Neural progenitor cell (in vitro differentiated cells): Measurements from ENCODE around the gene C7. TPM values are rescaled to one million over a fixed set of nuclear protein-coding genes. Genes with fewer than 3 reads are reported as not detected.

Source experiments
- DNase-seq: peaks from one replicate; pipeline ENCODE4 v3.0.0-alpha.2; 2016; ENCODE audit warnings: low spot score
- H2AFZ ChIP-seq: fragments of 200-600 bp; sonication (generic); replicated peaks from 2 replicates; pipeline ENCODE4 v1.6.1; 2016; ENCODE audit warnings: antibody characterized with exemption
- H3F3A ChIP-seq: fragments of 200-600 bp; sonication (generic); 2 replicates; pipeline ENCODE4 v1.6.1; 2016; ENCODE audit warnings: antibody characterized with exemption, low read depth
- H3K27ac ChIP-seq: fragments of 200-600 bp; sonication (generic); 2 replicates; pipeline ENCODE4 v1.5.1; 2016; ENCODE audit warnings: mild to moderate bottlenecking
- H3K27me3 ChIP-seq: fragments of 200-600 bp; sonication (generic); 2 replicates; pipeline ENCODE4 v1.6.1; 2016; ENCODE audit warnings: mild to moderate bottlenecking, moderate library complexity
- H3K36me3 ChIP-seq: fragments of 200-600 bp; sonication (generic); 2 replicates; pipeline ENCODE4 v1.5.1; 2016
- H3K4me1 ChIP-seq: fragments of 200-600 bp; sonication (generic); 2 replicates; pipeline ENCODE4 v1.6.1; 2016; ENCODE audit warnings: mixed run types
- H3K4me2 ChIP-seq: fragments of 200-600 bp; sonication (generic); 2 replicates; pipeline ENCODE4 v1.6.1; 2016
- H3K4me3 ChIP-seq: fragments of 200-600 bp; sonication (generic); 2 replicates; pipeline ENCODE4 v1.5.1; 2016
- H3K79me2 ChIP-seq: fragments of 200-600 bp; sonication (generic); 2 replicates; pipeline ENCODE4 v1.6.1; 2016; ENCODE audit warnings: low read depth
- H3K9ac ChIP-seq: fragments of 200-600 bp; sonication (generic); 2 replicates; pipeline ENCODE4 v1.6.1; 2016
- H3K9me3 ChIP-seq: fragments of 200-600 bp; sonication (generic); 2 replicates; pipeline ENCODE4 v1.5.1; 2016; ENCODE audit warnings: low read depth
- H4K20me1 ChIP-seq: fragments of 200-600 bp; sonication (generic); 2 replicates; pipeline ENCODE4 v1.6.1; 2016; ENCODE audit warnings: low read depth
- H3K27ac Mint-ChIP-seq: 3 replicates; pipeline ENCODE4 v1.8.0; 2021; ENCODE audit warnings: mixed read lengths
- H3K27me3 Mint-ChIP-seq: 2 replicates; pipeline ENCODE4 v1.8.0; 2022; ENCODE audit warnings: low read depth, mild to moderate bottlenecking, inconsistent platforms, moderate library complexity, mixed read lengths; ENCODE audit not compliant: insufficient read depth
- H3K36me3 Mint-ChIP-seq: 3 replicates; pipeline ENCODE4 v1.8.0; 2021; ENCODE audit warnings: mixed read lengths
- H3K4me1 Mint-ChIP-seq: 3 replicates; pipeline ENCODE4 v1.8.0; 2021; ENCODE audit warnings: mixed read lengths
- H3K4me3 Mint-ChIP-seq: 3 replicates; pipeline ENCODE4 v1.8.0; 2021; ENCODE audit warnings: mild to moderate bottlenecking, moderate library complexity, mixed read lengths
- H3K9me3 Mint-ChIP-seq: 3 replicates; pipeline ENCODE4 v1.8.0; 2020; ENCODE audit warnings: mixed read lengths
- EZH2 ChIP-seq: fragments of 200-600 bp; sonication (generic); IDR thresholded peaks from 2 replicates; pipeline ENCODE4 v1.6.1; 2017; ENCODE audit warnings: antibody characterized with exemption, mild to moderate bottlenecking, moderate library complexity
- EZH2phosphoT487 ChIP-seq: fragments of 200-600 bp; sonication (generic); IDR thresholded peaks from 2 replicates; pipeline ENCODE4 v1.6.1; 2017; ENCODE audit warnings: antibody characterized with exemption
- total RNA-seq: library from RNA; depleted of rRNA; stranded (reverse); fragments of >200 nt; gene quantifications from 2 replicates; pipeline ENCODE4 v1.2.3, GENCODE V29; 2015; ENCODE audit warnings: low replicate concordance
- TF ChIP-seq, protein P1 (sequence below): fragments of 200-600 bp; sonication (generic); IDR thresholded peaks from 2 replicates; pipeline ENCODE4 v1.5.1; 2017; ENCODE audit warnings: antibody characterized with exemption, mild to moderate bottlenecking

C7 gene
- total RNA-seq, 1 donor from 2014 or later: not detected

DNA sequence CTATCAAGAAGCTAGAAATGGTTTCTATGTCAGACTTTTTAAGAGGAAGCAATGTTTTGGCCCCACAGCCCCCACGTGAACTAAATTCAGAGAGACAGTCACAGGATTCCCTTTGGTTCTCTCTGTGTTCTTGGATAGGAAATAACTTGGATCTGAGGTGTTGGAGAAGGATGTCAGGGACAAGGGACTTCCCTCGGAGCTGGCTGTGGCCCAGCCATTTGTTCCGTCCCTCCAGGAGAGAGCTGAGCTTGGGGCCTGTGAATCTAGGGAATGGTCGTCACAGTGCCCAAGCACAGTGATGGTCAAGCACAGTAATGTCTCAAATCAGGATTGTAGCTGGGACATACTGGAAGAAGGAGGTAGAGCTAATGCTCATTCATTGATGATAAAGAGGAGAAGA lies 2.0 kb downstream of the C7 start:
- Histone ChIP-seq H3K36me3 (no peaks in the 10 kb centered on the region), H3K4me1 (peaks cover 14% of the 10 kb centered on the region), H3K27me3 (no peaks in the 10 kb centered on the region), H3K79me2 (no peaks in the 10 kb centered on the region), H2AFZ (peak overlapping the region; percentile 12), H3K9ac (no peak overlapping the region), H3K4me3 (no peak overlapping the region), H3K27ac (no peak overlapping the region), H4K20me1 (no peaks in the 10 kb centered on the region), H3K4me2 (no peak overlapping the region), H3K9me3 (no peaks in the 10 kb centered on the region), H3F3A (no peaks in the 10 kb centered on the region)
- Mint-ChIP-seq H3K27me3 (no peaks in the 10 kb centered on the region), H3K4me1 (peaks cover 15% of the 10 kb centered on the region), H3K9me3 (no peaks in the 10 kb centered on the region), H3K36me3 (no peaks in the 10 kb centered on the region), H3K4me3 (no peak overlapping the region), H3K27ac (no peak overlapping the region)
- TF ChIP-seq, protein P1, sequence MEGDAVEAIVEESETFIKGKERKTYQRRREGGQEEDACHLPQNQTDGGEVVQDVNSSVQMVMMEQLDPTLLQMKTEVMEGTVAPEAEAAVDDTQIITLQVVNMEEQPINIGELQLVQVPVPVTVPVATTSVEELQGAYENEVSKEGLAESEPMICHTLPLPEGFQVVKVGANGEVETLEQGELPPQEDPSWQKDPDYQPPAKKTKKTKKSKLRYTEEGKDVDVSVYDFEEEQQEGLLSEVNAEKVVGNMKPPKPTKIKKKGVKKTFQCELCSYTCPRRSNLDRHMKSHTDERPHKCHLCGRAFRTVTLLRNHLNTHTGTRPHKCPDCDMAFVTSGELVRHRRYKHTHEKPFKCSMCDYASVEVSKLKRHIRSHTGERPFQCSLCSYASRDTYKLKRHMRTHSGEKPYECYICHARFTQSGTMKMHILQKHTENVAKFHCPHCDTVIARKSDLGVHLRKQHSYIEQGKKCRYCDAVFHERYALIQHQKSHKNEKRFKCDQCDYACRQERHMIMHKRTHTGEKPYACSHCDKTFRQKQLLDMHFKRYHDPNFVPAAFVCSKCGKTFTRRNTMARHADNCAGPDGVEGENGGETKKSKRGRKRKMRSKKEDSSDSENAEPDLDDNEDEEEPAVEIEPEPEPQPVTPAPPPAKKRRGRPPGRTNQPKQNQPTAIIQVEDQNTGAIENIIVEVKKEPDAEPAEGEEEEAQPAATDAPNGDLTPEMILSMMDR: no peak
- TF ChIP-seq EZH2phosphoT487: no peak
- no peak for TF ChIP-seq EZH2
- DNase-seq: no peak

DNA sequence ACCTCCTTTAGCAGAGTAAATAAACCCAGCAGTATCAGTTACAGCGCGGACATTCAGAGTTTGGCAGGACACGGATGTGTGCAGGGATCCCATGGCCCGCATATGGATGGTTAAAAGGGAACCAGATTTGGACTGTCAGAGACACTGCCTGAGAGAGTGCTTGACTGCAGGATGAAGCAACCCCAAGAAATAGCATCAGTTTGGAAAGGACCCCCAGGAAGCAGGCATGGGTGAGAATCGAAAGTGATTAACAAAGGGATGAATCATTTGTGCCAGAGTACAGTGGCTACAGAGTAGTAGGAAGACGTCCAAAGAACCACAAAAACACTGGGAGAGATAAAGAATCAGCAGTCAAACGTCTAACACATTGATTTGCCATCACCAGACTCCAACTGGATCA lies 5.5 kb downstream of the C7 start:
- Histone ChIP-seq H3K27ac (no peak overlapping the region), H3K9ac (no peak overlapping the region), H3K27me3 (no peaks in the 10 kb centered on the region), H3K9me3 (no peaks in the 10 kb centered on the region), H3K4me3 (no peak overlapping the region), H3K36me3 (no peaks in the 10 kb centered on the region), H3K4me2 (no peak overlapping the region), H3K4me1 (peaks cover 16% of the 10 kb centered on the region), H4K20me1 (no peaks in the 10 kb centered on the region), H3F3A (no peaks in the 10 kb centered on the region), H2AFZ (peak overlapping the region; percentile 84), H3K79me2 (no peaks in the 10 kb centered on the region)
- TF ChIP-seq EZH2phosphoT487 (no peak), EZH2 (no peak)
- TF ChIP-seq, protein P1: no peak
- H3K27ac Mint-ChIP-seq: no peak overlapping the region
- no peak for DNase-seq
- peaks cover 12% of the 10 kb centered on the region for H3K4me1 Mint-ChIP-seq
- H3K4me3 Mint-ChIP-seq: no peak overlapping the region
- H3K36me3 Mint-ChIP-seq: no peaks in the 10 kb centered on the region
- H3K27me3 Mint-ChIP-seq: no peaks in the 10 kb centered on the region
- peaks cover 8% of the 10 kb centered on the region for H3K9me3 Mint-ChIP-seq

DNA sequence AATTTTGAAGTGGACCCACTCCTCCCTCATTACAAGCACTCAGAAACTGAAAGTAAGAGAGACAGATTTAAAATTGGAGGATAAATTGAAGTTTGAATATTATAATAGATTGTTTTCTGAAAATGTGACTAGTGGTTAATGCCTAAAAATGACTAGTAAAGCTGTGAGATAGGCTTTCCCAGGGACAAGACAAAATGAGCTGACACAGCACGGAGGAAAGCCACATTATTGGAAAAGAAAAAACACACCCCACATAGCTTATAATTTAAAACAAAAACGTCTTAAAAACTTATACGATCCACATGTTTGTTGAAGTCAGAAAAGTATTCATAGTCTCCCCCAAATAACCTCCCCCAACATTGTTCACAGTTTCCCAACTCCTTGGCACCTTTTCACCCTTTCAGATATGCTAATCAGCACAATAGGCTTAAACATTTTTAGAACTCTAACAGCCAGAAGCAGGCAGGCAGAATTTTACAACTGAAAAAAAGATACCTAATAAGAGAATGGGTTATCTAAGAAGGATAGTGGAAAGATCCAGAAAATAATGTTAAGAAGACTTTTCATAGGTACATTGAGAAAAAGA lies 6.1 kb downstream of the C7 start:
- Histone ChIP-seq H4K20me1 (no peaks in the 10 kb centered on the region), H3K79me2 (no peaks in the 10 kb centered on the region), H3F3A (no peaks in the 10 kb centered on the region), H3K9ac (no peak overlapping the region), H3K36me3 (no peaks in the 10 kb centered on the region), H3K4me1 (peaks cover 16% of the 10 kb centered on the region), H3K9me3 (no peaks in the 10 kb centered on the region), H3K27me3 (no peaks in the 10 kb centered on the region), H3K4me3 (no peak overlapping the region), H3K27ac (no peak overlapping the region), H2AFZ (peak overlapping the region; percentile 84), H3K4me2 (peak overlapping the region; percentile 43)
- no peak for DNase-seq
- Mint-ChIP-seq H3K4me1 (peaks cover 12% of the 10 kb centered on the region), H3K27ac (no peak overlapping the region), H3K27me3 (no peaks in the 10 kb centered on the region), H3K9me3 (peaks cover 11% of the 10 kb centered on the region), H3K4me3 (no peak overlapping the region), H3K36me3 (no peaks in the 10 kb centered on the region)
- TF ChIP-seq EZH2 (no peak), EZH2phosphoT487 (no peak)
- TF ChIP-seq, protein P1: no peak
